AG04450 (cell line): Measurements from ENCODE around the gene PDE3A. TPM values are rescaled to one million over a fixed set of nuclear protein-coding genes. Genes with fewer than 3 reads are reported as not detected.

Experiments used
- CTCF ChIA-PET: fragments of 300-600, 350-600 bp; formaldehyde crosslinking; extraction: SDS; loops from one replicate; lab custom pipeline; 2022; ENCODE audit warnings: antibody characterized with exemption, inconsistent platforms; lab: Charles Lee
- POLR2A ChIA-PET: fragments of 350-600 bp; formaldehyde crosslinking; extraction: SDS; loops from one replicate; lab custom pipeline; 2021; ENCODE audit warnings: antibody characterized with exemption, inconsistent platforms; lab: Yijun Ruan, JAX
- DNase-seq: peaks from one replicate; pipeline ENCODE4 v3.0.0-alpha.2; 2011; ENCODE audit warnings: low read depth, low spot score
- H3K27ac ChIP-seq: one replicate; pipeline ENCODE4 v1.5.1; 2012; ENCODE audit warnings: low read depth, low read length, control low read depth
- H3K27me3 ChIP-seq: one replicate; pipeline ENCODE4 v1.6.0; 2012; ENCODE audit warnings: low read length; ENCODE audit not compliant: control insufficient read depth, insufficient read depth
- H3K4me3 ChIP-seq: 2 replicates; pipeline ENCODE4 v1.5.1; 2011; ENCODE audit warnings: mild to moderate bottlenecking, low read depth, low read length, control low read depth
- H3K9me3 ChIP-seq: 2 replicates; pipeline ENCODE4 v1.5.1; 2012; ENCODE audit warnings: low read length; ENCODE audit not compliant: control insufficient read depth, insufficient read depth
- CTCF ChIP-seq: IDR thresholded peaks from 2 replicates; pipeline ENCODE4 v1.5.1; 2011; ENCODE audit warnings: low read depth, low read length, control low read depth, inconsistent platforms
- polyA plus RNA-seq: library from polyadenylated mRNA; depleted of rRNA; stranded (reverse); fragments of >200 nt; gene quantifications from 2 replicates; pipeline ENCODE4 v1.2.3, GENCODE V29; 2011

The PDE3A gene
- polyA plus RNA-seq, 1 experiment, result 0.10 TPM

GRCh38 chr12:20440408-20440807 is 72.1 kb downstream of the PDE3A start:
- ChIA-PET POLR2A (no interaction called here), CTCF (no interaction called here)
- DNase-seq, result no peak
- no peak for TF ChIP-seq CTCF
- H3K27ac ChIP-seq, result no peak overlapping the region
- no peak overlapping the region for H3K4me3 ChIP-seq
- H3K27me3 ChIP-seq, result no peaks in the 10 kb centered on the region
- no peaks in the 10 kb centered on the region for H3K9me3 ChIP-seq

GRCh38 chr12:20442322-20442721 is 74.0 kb downstream of the PDE3A start:
- ChIA-PET POLR2A (no interaction called here), CTCF (no interaction called here)
- H3K4me3 ChIP-seq, result no peak overlapping the region
- no peak for TF ChIP-seq CTCF
- H3K27ac ChIP-seq, result no peak overlapping the region
- no peaks in the 10 kb centered on the region for H3K27me3 ChIP-seq
- no peak for DNase-seq
- no peaks in the 10 kb centered on the region for H3K9me3 ChIP-seq

- no peak overlapping the region for H3K27ac ChIP-seq
- no peak overlapping the region for H3K4me3 ChIP-seq
- H3K9me3 ChIP-seq, result no peaks in the 10 kb centered on the region
- no peak for DNase-seq
- POLR2A ChIA-PET, result no interaction called here
- no peak for TF ChIP-seq CTCF
- CTCF ChIA-PET, result interaction anchor here (1.5 kb wide), 1 partner anchor 106 kb away, joined by 4 read pairs; no protein-coding TSS in a partner anchor
- H3K27me3 ChIP-seq, result no peaks in the 10 kb centered on the region
These were observed 74.9 kb downstream of the PDE3A start for GRCh38 chr12:20443255-20443654.

GRCh38 chr12:20443792-20444191 is 75.5 kb downstream of the PDE3A start:
- no peak overlapping the region for H3K27ac ChIP-seq
- H3K4me3 ChIP-seq, result no peak overlapping the region
- POLR2A ChIA-PET, result no interaction called here
- H3K27me3 ChIP-seq, result no peaks in the 10 kb centered on the region
- CTCF ChIA-PET, result interaction anchor here (1.5 kb wide), 1 partner anchor 105 kb away, joined by 4 read pairs; no protein-coding TSS in a partner anchor
- no peaks in the 10 kb centered on the region for H3K9me3 ChIP-seq
- DNase-seq, result no peak
- no peak for TF ChIP-seq CTCF

GRCh38 chr12:20444595-20445170 is 76.3 kb downstream of the PDE3A start:
- no peaks in the 10 kb centered on the region for H3K9me3 ChIP-seq
- H3K27ac ChIP-seq, result no peak overlapping the region
- CTCF ChIA-PET, result no interaction called here
- POLR2A ChIA-PET, result no interaction called here
- no peaks in the 10 kb centered on the region for H3K27me3 ChIP-seq
- H3K4me3 ChIP-seq, result no peak overlapping the region
- DNase-seq, result no peak
- no peak for TF ChIP-seq CTCF
